Measurements from ENCODE around the gene PRKD2.

The PRKD2 gene

GRCh38 chr19:46648060-46648960 is 68.6 kb downstream of the PRKD2 start:
- no peak for TF ChIP-seq EZH2 (IDR thresholded peaks at IDR 0.05)
- no peak overlapping the region for H3K9ac ChIP-seq (ENCODE audit: insufficient read length)

DNA sequence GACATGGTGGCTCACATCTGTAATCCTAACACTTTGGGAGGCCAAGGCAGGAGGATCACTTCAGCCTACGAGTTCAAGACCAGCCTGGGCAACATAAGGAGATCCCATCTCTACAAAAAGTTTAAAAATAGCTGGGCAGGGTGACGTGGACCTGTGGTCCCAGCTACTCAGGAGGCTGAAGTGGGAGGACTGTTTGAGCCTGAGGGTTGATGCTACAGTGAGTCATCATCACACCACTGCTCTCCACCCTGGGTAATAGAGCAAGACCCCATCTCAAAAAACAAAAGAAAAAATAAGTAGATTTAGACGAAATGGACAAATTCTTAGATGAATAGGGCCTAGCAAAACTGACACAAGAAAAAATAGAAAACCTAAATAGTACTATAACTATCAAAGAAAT is 70.5 kb downstream of the PRKD2 start:
- Histone ChIP-seq H3K36me3 (ENCODE audit: insufficient read depth, low read length) (no peaks in the 10 kb centered on the region), H3K4me3 (no peak overlapping the region), H3K27ac (no peak overlapping the region), H3K9me3 (ENCODE audit: low read depth, low read length) (no peaks in the 10 kb centered on the region), H3K9ac (ENCODE audit: insufficient read length) (no peak overlapping the region)
- DNase-seq (ENCODE audit: low read depth, low spot score), result no peak
- TF ChIP-seq EZH2 (IDR thresholded peaks at IDR 0.05), result no peak
- TF ChIP-seq POLR2AphosphoS5 (IDR thresholded peaks at IDR 0.05; ENCODE audit: borderline replicate concordance, low read depth, low read length), result no peak
- TF ChIP-seq FOXP2 (optimal IDR thresholded peaks at IDR 0.05; ENCODE audit: control extremely low read depth, extremely low read length, insufficient read depth), result no peak

More at GRCh38 chr19:46648060-46648960, 68.6 kb downstream of the PRKD2 start:
- Histone ChIP-seq H3K27ac (no peak overlapping the region), H3K4me3 (no peak overlapping the region), H3K36me3 (ENCODE audit: insufficient read depth, low read length) (no peaks in the 10 kb centered on the region), H3K9me3 (ENCODE audit: low read depth, low read length) (no peaks in the 10 kb centered on the region)
- no peak for DNase-seq (ENCODE audit: low read depth, low spot score)

GRCh38 chr19:46644720-46645119 is 72.2 kb downstream of the PRKD2 start:
- no peak overlapping the region for H3K27ac ChIP-seq
- TF ChIP-seq EZH2 (IDR thresholded peaks at IDR 0.05) (no peak), FOXP2 (optimal IDR thresholded peaks at IDR 0.05; ENCODE audit: control extremely low read depth, extremely low read length, insufficient read depth) (no peak), POLR2AphosphoS5 (IDR thresholded peaks at IDR 0.05; ENCODE audit: borderline replicate concordance, low read depth, low read length) (no peak)
- H3K9me3 ChIP-seq (ENCODE audit: low read depth, low read length), result no peaks in the 10 kb centered on the region
- H3K9ac ChIP-seq (ENCODE audit: insufficient read length), result no peak overlapping the region
- no peaks in the 10 kb centered on the region for H3K36me3 ChIP-seq (ENCODE audit: insufficient read depth, low read length)
- no peak for DNase-seq (ENCODE audit: low read depth, low spot score)
- no peak overlapping the region for H3K4me3 ChIP-seq

DNA sequence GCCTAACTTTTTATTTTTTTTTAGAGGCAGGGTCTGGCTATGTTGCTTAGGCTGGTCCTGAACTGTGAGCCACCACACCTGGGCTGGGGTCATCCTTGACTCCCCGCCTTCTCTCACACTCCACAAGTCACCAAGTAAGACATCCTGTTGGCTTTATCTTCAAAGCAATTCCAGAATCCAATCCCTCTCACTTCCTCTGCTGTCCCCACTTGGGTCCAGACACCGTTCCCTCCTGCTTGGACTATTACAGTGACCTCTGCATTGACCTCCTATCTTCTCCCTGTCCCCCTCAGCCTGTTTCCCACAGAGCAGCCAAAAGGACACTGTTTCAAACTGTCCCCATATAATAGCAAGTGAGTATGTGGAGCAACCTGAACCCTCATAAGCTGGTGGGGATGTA is 76.3 kb downstream of the PRKD2 start:
- Histone ChIP-seq H3K36me3 (ENCODE audit: insufficient read depth, low read length) (no peaks in the 10 kb centered on the region), H3K27ac (no peak overlapping the region), H3K9ac (ENCODE audit: insufficient read length) (no peak overlapping the region), H3K4me3 (no peak overlapping the region), H3K9me3 (ENCODE audit: low read depth, low read length) (no peaks in the 10 kb centered on the region)
- no peak for DNase-seq (ENCODE audit: low read depth, low spot score)
- no peak for TF ChIP-seq POLR2AphosphoS5 (IDR thresholded peaks at IDR 0.05; ENCODE audit: borderline replicate concordance, low read depth, low read length)
- no peak for TF ChIP-seq EZH2 (IDR thresholded peaks at IDR 0.05)
- TF ChIP-seq FOXP2 (optimal IDR thresholded peaks at IDR 0.05; ENCODE audit: control extremely low read depth, extremely low read length, insufficient read depth), result no peak

GRCh38 chr19:46639358-46640182 is 77.3 kb downstream of the PRKD2 start:
- Histone ChIP-seq H3K9me3 (ENCODE audit: low read depth, low read length) (no peaks in the 10 kb centered on the region), H3K27ac (peak overlapping the region; percentile 28; the same call in 1 of the 2 replicates), H3K9ac (ENCODE audit: insufficient read length) (peak overlapping the region; percentile 45), H3K36me3 (ENCODE audit: insufficient read depth, low read length) (no peaks in the 10 kb centered on the region), H3K4me3 (peak overlapping the region; percentile 85)
- DNase-seq (ENCODE audit: low read depth, low spot score), result no peak
- TF ChIP-seq EZH2 (IDR thresholded peaks at IDR 0.05) (no peak), POLR2AphosphoS5 (IDR thresholded peaks at IDR 0.05; ENCODE audit: borderline replicate concordance, low read depth, low read length) (no peak), FOXP2 (optimal IDR thresholded peaks at IDR 0.05; ENCODE audit: control extremely low read depth, extremely low read length, insufficient read depth) (no peak)

DNA sequence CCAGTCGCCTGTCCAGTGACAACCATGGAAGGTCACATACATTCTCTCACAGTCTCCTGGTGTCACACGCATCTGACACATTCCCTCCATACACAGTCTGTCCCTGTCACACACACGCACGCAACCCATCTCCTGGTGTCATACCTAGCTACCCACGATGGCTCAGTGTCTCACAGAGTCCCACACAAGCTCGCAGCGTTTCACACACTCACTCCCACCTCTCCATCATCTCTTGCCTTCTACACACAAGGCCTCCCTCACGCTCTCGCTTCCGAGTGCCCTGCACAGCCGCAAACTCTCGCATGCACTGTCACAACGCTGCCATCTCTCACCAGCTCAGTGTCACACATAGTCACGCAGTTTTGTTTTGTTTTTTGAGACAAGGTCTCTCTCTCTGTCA is 79.7 kb downstream of the PRKD2 start:
- TF ChIP-seq FOXP2 (optimal IDR thresholded peaks at IDR 0.05; ENCODE audit: control extremely low read depth, extremely low read length, insufficient read depth), result no peak
- H3K27ac ChIP-seq, result no peak overlapping the region
- H3K36me3 ChIP-seq (ENCODE audit: insufficient read depth, low read length), result no peaks in the 10 kb centered on the region
- no peak overlapping the region for H3K9ac ChIP-seq (ENCODE audit: insufficient read length)
- no peak overlapping the region for H3K4me3 ChIP-seq
- no peak for DNase-seq (ENCODE audit: low read depth, low spot score)
- H3K9me3 ChIP-seq (ENCODE audit: low read depth, low read length), result no peaks in the 10 kb centered on the region

DNA sequence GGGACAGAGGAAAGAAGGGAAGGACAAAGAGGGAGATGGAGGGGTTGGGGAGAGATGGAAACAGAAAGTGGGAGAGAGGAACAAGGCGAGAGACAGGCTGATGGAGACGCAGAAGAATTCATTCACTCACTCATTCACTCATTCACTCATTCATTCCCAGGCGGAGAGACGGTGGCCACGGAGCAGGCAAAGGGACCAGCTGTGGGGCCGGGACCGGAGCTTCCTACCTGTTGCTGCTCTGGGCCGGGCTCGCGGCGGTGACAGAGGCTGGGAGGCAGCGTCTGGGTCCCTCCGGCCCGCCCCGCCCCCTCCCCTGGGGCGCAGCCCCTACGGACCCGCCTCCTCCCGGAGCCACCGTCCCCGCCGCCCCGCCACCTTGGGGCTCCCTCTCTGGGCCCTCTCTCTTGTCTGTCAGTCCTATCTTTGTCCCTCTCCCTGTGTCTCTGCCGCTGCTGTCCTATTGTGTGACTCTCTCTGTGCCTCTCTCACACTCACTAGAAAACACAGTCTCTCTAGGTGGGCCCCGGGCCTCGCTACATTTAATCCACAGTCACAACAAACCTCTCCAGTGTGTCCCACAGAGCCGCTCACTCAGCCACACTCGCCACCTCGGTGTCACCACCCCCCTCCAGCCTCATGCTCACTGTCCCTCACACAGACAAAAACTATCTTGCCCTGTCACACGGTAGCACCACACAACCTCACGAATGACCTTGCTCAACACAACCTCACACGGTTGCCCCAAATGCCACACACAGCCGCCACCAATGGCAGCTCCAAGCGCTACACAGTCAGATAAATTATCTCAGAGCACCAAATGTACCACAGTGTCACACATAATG is 80.8 kb downstream of the PRKD2 start, which contains the start of gene GNG8:
GNG8 (minus strand) TSS at position 283 of the 842 bp plus-strand sequence. CDS start 1,520 bp downstream, outside the sequence.
- TF ChIP-seq POLR2AphosphoS5 (IDR thresholded peaks at IDR 0.05; ENCODE audit: borderline replicate concordance, low read depth, low read length) (no peak), FOXP2 (optimal IDR thresholded peaks at IDR 0.05; ENCODE audit: control extremely low read depth, extremely low read length, insufficient read depth) (no peak), EZH2 (IDR thresholded peaks at IDR 0.05) (no peak)
- no peak within 1 kb of the TSS for H3K27ac ChIP-seq
- no peak within 1 kb of the TSS for H3K4me3 ChIP-seq
- no peaks in the 10 kb centered on the region for H3K9me3 ChIP-seq (ENCODE audit: low read depth, low read length)
- no peak for DNase-seq (ENCODE audit: low read depth, low spot score)
- no peaks in the 10 kb centered on the region for H3K36me3 ChIP-seq (ENCODE audit: insufficient read depth, low read length)
- H3K9ac ChIP-seq (ENCODE audit: insufficient read length), result no peak within 1 kb of the TSS
